DOHH2 (cell line): ENCODE data around the gene LCT.

Source experiments
- EZH2phosphoT487 ChIP-seq: fragments of 200-600 bp; sonication (generic); IDR thresholded peaks from 2 replicates; pipeline ENCODE4 v1.6.1; 2017; ENCODE audit warnings: borderline replicate concordance, mild to moderate bottlenecking, antibody characterized with exemption, low read length, moderate library complexity, mixed read lengths
- TF ChIP-seq, protein P1 (sequence below): fragments of 200-600 bp; sonication (generic); IDR thresholded peaks from one replicate; pipeline ENCODE4 v1.5.1; 2014; ENCODE audit warnings: antibody characterized with exemption, mild to moderate bottlenecking, low read depth, low read length; ENCODE audit not compliant: poor library complexity, severe bottlenecking

DNA sequence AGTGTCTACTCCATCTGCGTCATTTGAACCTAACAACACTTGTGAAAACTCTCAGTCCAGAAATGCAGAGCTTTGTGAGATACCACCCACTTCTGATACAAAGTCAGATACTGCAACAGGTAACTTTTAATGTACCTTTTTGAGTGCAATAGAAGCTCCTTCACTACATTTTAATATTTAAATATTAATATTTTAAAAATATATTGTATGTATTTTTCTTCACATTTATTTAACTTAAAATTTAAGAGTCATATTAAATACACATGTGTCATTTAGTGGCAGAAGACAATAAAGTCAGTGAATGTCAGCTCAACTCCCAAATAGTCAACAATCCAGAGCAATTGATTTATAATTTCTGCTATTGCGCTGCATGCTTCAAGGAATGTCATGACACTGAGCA lies 81.4 kb downstream of the LCT start:
- TF ChIP-seq, protein P1, sequence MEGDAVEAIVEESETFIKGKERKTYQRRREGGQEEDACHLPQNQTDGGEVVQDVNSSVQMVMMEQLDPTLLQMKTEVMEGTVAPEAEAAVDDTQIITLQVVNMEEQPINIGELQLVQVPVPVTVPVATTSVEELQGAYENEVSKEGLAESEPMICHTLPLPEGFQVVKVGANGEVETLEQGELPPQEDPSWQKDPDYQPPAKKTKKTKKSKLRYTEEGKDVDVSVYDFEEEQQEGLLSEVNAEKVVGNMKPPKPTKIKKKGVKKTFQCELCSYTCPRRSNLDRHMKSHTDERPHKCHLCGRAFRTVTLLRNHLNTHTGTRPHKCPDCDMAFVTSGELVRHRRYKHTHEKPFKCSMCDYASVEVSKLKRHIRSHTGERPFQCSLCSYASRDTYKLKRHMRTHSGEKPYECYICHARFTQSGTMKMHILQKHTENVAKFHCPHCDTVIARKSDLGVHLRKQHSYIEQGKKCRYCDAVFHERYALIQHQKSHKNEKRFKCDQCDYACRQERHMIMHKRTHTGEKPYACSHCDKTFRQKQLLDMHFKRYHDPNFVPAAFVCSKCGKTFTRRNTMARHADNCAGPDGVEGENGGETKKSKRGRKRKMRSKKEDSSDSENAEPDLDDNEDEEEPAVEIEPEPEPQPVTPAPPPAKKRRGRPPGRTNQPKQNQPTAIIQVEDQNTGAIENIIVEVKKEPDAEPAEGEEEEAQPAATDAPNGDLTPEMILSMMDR: no peak
- no peak for TF ChIP-seq EZH2phosphoT487
